ENCODE data around the gene PRKCA. TPM values are rescaled to one million over a fixed set of nuclear protein-coding genes. Genes with fewer than 3 reads are reported as not detected.

PRKCA gene
- total and polyA plus RNA-seq, 2 donors from 2014 or later, result 8.0 to 50.8 TPM

- no peaks in the 10 kb centered on the region for H3K27me3 ChIP-seq (ENCODE audit: control insufficient read depth, insufficient read depth, low read length)
- H3K4me3 ChIP-seq (ENCODE audit: low read length in 3 of 3), result no peak overlapping the region
- peaks cover 0 to 9% (median 7%) of the 10 kb centered on the region in 3 donors for H3K4me1 ChIP-seq (ENCODE audit: control insufficient read depth in 2 of 3, insufficient read depth in 2 of 3, low read depth in 1 of 3, low read length in 3 of 3)
- no peak overlapping the region for H3K27ac ChIP-seq (ENCODE audit: low read depth in 2 of 2, low read length in 2 of 2)
- intact Hi-C loops (cut with DNase I), result no loop called here
- no peak overlapping the region for H3K9ac ChIP-seq (ENCODE audit: low read length in 3 of 3)
- H3K9me3 ChIP-seq (ENCODE audit: control insufficient read depth in 2 of 3, insufficient read depth in 1 of 3, low read length in 3 of 3), result no peaks in the 10 kb centered on the region
- no peak for FAIRE-seq
- no peak for TF ChIP-seq CTCF (IDR thresholded peaks at IDR 0.05; ENCODE audit: borderline replicate concordance, extremely low read depth, insufficient read depth)
- no peak for DNase-seq
- no peaks in the 10 kb centered on the region for H3K36me3 ChIP-seq (ENCODE audit: control insufficient read depth in 2 of 3, insufficient read depth in 3 of 3, low read length in 3 of 3)
Observed at GRCh38 chr17:66401364-66401763, 99.0 kb downstream of the PRKCA start.

GRCh38 chr17:66403846-66404556 is 101.6 kb downstream of the PRKCA start:
- no peak for TF ChIP-seq CTCF (IDR thresholded peaks at IDR 0.05; ENCODE audit: borderline replicate concordance, extremely low read depth, insufficient read depth)
- Histone ChIP-seq H3K9me3 (ENCODE audit: control insufficient read depth in 2 of 3, insufficient read depth in 1 of 3, low read length in 3 of 3) (no peaks in the 10 kb centered on the region), H3K4me3 (ENCODE audit: low read length in 3 of 3) (no peak overlapping the region), H3K9ac (ENCODE audit: low read length in 3 of 3) (no peak overlapping the region), H3K27me3 (ENCODE audit: control insufficient read depth, insufficient read depth, low read length) (no peaks in the 10 kb centered on the region), H3K36me3 (ENCODE audit: control insufficient read depth in 2 of 3, insufficient read depth in 3 of 3, low read length in 3 of 3) (no peaks in the 10 kb centered on the region), H3K27ac (ENCODE audit: low read depth in 2 of 2, low read length in 2 of 2) (no peak overlapping the region), H3K4me1 (ENCODE audit: control insufficient read depth in 2 of 3, insufficient read depth in 2 of 3, low read depth in 1 of 3, low read length in 3 of 3) (peaks cover 0 to 12% (median 7%) of the 10 kb centered on the region in 3 donors)
- intact Hi-C loops (cut with DNase I), result no loop called here
- FAIRE-seq (no peak), DNase-seq (no peak)

DNA sequence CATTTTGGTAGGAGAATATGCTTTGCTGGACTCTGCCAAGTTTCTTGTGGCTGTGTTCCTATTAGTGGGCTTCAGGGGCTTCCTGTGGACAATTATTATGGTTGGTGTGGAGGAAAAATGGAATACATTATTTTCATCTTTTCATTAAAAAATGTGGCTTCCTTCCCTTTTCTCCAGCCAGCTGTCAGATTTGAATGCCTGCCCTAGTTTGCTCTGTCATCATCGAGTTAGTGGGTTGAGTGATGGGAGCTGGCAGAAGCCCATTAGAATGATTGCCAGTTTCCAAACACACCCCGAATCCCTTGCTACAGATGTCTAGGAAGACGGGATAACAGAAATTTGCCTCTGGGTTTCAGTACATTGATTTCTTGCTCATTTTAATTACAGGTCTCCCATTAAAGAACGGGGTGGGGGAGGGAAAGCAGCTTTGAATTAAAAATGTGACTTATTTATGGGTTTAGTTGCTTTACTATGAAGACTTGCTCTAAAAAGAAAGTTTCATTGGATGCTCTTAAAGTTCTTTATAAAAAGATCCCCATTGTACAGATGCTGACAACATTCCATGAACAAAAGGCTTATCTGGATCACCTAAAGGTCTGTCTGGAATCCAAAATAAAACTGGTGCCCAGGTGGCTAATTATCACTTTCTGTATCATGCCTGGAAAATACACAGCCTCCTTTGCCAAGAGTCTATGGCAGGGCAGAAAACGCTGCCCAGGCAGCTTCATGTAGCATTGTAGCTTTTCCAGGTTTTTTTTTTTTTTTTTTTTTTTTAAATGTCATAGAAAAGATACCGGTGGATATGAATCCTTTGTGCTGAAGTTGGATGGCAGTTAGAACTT is 103.6 kb downstream of the PRKCA start:
- Histone ChIP-seq H3K4me1 (ENCODE audit: control insufficient read depth in 2 of 3, insufficient read depth in 2 of 3, low read depth in 1 of 3, low read length in 3 of 3) (peaks cover 0 to 12% (median 7%) of the 10 kb centered on the region in 3 donors), H3K27ac (ENCODE audit: low read depth in 2 of 2, low read length in 2 of 2) (no peak overlapping the region), H3K27me3 (ENCODE audit: control insufficient read depth, insufficient read depth, low read length) (no peaks in the 10 kb centered on the region), H3K9ac (ENCODE audit: low read length in 3 of 3) (no peak overlapping the region), H3K4me3 (ENCODE audit: low read length in 3 of 3) (no peak overlapping the region), H3K9me3 (ENCODE audit: control insufficient read depth in 2 of 3, insufficient read depth in 1 of 3, low read length in 3 of 3) (no peaks in the 10 kb centered on the region), H3K36me3 (ENCODE audit: control insufficient read depth in 2 of 3, insufficient read depth in 3 of 3, low read length in 3 of 3) (no peaks in the 10 kb centered on the region)
- FAIRE-seq (no peak), DNase-seq (peak in 1 of 5 donors; percentile 33)
- intact Hi-C loops (cut with DNase I), result no loop called here
- TF ChIP-seq CTCF (IDR thresholded peaks at IDR 0.05; ENCODE audit: borderline replicate concordance, extremely low read depth, insufficient read depth), result no peak
